ENCODE measurements around the gene SRD5A3. TPM values are rescaled to one million over a fixed set of nuclear protein-coding genes. Genes with fewer than 3 reads are reported as not detected.

SRD5A3 gene
- total RNA-seq = 10 to 100 TPM in 1 of 2 donors, 1 to 10 TPM in 1; 7.8 to 18.2 TPM
- polyA plus RNA-seq = 10 to 100 TPM in 1 of 2 donors, 1 to 10 TPM in 1; 5.2 to 11.3 TPM

DNA sequence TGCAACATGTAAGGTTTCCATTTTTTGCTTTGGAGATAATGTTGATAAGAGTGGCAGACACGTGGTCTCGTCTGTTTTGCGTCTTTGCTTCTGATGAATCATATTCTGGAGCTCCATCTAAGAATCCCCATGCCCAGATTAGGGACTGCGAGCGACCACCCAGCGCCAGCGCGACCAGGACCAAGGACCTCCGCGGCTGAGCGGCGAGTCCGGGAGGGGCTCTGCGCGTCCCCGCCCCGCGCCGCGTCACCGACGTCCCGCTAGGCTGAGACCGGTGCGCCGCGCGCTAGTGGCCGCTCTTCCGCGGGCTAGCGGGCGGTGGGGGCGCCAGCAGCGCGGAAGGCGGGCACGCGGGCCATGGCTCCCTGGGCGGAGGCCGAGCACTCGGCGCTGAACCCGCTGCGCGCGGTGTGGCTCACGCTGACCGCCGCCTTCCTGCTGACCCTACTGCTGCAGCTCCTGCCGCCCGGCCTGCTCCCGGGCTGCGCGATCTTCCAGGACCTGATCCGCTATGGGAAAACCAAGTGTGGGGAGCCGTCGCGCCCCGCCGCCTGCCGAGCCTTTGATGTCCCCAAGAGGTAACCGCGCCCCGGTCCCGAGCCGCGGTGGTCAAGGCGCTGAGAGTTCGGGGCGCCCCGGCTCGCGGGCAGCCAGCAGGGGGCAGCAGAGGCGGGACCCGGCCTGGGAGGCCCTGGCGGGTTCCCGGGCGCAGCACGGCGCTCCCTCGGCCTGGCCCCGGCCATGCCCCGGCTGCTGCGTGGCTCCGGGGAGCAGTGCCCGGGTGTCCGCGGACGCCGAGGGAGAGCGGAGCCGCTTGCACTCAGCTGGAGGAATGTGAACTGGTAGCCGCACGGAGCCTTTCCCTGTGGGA, at the start of gene SRD5A3:
SRD5A3 (plus strand) TSS at position 263 of the 871 bp plus-strand sequence; CDS start at position 358, 95 bp downstream.
- Histone ChIP-seq H3K27me3 (ENCODE audit: control insufficient read depth in 4 of 4, insufficient read depth in 4 of 4, low read length in 3 of 4) (no peaks in the 10 kb centered on the region), H3K4me3 (ENCODE audit: low read depth in 1 of 3, low read length in 3 of 3) (peak within 1 kb of the TSS; percentile 72 to 80 (median 78)), H3K9me3 (ENCODE audit: control insufficient read depth in 4 of 4, low read length in 3 of 4) (no peaks in the 10 kb centered on the region), H3K36me3 (ENCODE audit: control insufficient read depth in 4 of 4, insufficient read depth in 3 of 4, low read depth in 1 of 4, low read length in 3 of 4) (no peaks in the 10 kb centered on the region), H3K9ac (ENCODE audit: low read depth in 1 of 2, low read length in 2 of 2) (peak within 1 kb of the TSS; percentile 86 to 92), H3K4me1 (ENCODE audit: control insufficient read depth in 4 of 4, insufficient read depth in 4 of 4, low read length in 3 of 4) (peaks cover 0 to 13% (median 7%) of the 10 kb centered on the region in 4 donors), H3K27ac (ENCODE audit: low read depth in 1 of 2, low read length in 2 of 2) (peak within 1 kb of the TSS; percentile 94 to 97)
- TF ChIP-seq, protein P1, sequence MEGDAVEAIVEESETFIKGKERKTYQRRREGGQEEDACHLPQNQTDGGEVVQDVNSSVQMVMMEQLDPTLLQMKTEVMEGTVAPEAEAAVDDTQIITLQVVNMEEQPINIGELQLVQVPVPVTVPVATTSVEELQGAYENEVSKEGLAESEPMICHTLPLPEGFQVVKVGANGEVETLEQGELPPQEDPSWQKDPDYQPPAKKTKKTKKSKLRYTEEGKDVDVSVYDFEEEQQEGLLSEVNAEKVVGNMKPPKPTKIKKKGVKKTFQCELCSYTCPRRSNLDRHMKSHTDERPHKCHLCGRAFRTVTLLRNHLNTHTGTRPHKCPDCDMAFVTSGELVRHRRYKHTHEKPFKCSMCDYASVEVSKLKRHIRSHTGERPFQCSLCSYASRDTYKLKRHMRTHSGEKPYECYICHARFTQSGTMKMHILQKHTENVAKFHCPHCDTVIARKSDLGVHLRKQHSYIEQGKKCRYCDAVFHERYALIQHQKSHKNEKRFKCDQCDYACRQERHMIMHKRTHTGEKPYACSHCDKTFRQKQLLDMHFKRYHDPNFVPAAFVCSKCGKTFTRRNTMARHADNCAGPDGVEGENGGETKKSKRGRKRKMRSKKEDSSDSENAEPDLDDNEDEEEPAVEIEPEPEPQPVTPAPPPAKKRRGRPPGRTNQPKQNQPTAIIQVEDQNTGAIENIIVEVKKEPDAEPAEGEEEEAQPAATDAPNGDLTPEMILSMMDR (IDR thresholded peaks at IDR 0.05; ENCODE audit: low read depth, low read length, missing input control) = peak; percentile 89
- TF ChIP-seq YY1 (IDR thresholded peaks at IDR 0.05) (peak; percentile 36), RAD21 (IDR thresholded peaks at IDR 0.05) (peak; percentile 58 to 76), HNF4G (IDR thresholded peaks at IDR 0.05) (no peak)
- TF ChIP-seq, protein P2, sequence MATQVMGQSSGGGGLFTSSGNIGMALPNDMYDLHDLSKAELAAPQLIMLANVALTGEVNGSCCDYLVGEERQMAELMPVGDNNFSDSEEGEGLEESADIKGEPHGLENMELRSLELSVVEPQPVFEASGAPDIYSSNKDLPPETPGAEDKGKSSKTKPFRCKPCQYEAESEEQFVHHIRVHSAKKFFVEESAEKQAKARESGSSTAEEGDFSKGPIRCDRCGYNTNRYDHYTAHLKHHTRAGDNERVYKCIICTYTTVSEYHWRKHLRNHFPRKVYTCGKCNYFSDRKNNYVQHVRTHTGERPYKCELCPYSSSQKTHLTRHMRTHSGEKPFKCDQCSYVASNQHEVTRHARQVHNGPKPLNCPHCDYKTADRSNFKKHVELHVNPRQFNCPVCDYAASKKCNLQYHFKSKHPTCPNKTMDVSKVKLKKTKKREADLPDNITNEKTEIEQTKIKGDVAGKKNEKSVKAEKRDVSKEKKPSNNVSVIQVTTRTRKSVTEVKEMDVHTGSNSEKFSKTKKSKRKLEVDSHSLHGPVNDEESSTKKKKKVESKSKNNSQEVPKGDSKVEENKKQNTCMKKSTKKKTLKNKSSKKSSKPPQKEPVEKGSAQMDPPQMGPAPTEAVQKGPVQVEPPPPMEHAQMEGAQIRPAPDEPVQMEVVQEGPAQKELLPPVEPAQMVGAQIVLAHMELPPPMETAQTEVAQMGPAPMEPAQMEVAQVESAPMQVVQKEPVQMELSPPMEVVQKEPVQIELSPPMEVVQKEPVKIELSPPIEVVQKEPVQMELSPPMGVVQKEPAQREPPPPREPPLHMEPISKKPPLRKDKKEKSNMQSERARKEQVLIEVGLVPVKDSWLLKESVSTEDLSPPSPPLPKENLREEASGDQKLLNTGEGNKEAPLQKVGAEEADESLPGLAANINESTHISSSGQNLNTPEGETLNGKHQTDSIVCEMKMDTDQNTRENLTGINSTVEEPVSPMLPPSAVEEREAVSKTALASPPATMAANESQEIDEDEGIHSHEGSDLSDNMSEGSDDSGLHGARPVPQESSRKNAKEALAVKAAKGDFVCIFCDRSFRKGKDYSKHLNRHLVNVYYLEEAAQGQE (IDR thresholded peaks at IDR 0.05) = peak; percentile 21
- under 1% methylated on average over 95 of the region's 95 CpGs for WGBS
- DNase-seq (ENCODE audit: low spot score) = peak; percentile 94

DNA sequence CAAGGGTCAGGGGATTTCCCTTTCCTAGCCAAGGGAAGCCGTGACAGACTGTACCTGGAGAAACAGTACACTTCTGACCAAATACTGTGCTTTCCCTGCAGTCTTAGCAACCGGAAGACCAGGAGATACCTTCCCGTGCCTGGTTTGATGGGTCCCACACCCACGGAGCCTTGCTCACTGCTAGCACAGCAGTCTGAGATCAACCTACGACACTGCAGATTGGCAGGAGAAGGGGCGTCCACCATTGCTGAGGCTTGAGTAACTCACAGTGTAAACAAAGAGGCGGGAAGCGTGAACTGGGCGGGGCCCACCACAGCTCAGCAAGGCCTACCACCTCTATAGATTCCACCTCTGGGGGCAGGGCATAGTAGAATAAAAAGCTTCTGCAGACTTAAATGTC, 48.7 kb upstream of the SRD5A3 start:
- no peak overlapping the region for H3K27ac ChIP-seq (ENCODE audit: low read depth in 1 of 2, low read length in 2 of 2)
- no peaks in the 10 kb centered on the region for H3K36me3 ChIP-seq (ENCODE audit: control insufficient read depth in 4 of 4, insufficient read depth in 3 of 4, low read depth in 1 of 4, low read length in 3 of 4)
- WGBS = 81% methylated on average over 9 of the region's 9 CpGs
- H3K9ac ChIP-seq (ENCODE audit: low read depth in 1 of 2, low read length in 2 of 2) = no peak overlapping the region
- H3K4me1 ChIP-seq (ENCODE audit: control insufficient read depth in 4 of 4, insufficient read depth in 4 of 4, low read length in 3 of 4) = no peaks in the 10 kb centered on the region
- peaks cover 0 to 3% (median 0%) of the 10 kb centered on the region in 4 donors for H3K9me3 ChIP-seq (ENCODE audit: control insufficient read depth in 4 of 4, low read length in 3 of 4)
- no peak for DNase-seq (ENCODE audit: low spot score)
- peaks cover 0 to 4% (median 0%) of the 10 kb centered on the region in 4 donors for H3K27me3 ChIP-seq (ENCODE audit: control insufficient read depth in 4 of 4, insufficient read depth in 4 of 4, low read length in 3 of 4)
- TF ChIP-seq NR2F2 (IDR thresholded peaks at IDR 0.05) (no peak), SP1 (IDR thresholded peaks at IDR 0.05) (no peak), HNF4G (IDR thresholded peaks at IDR 0.05) (no peak), FOXA1 (IDR thresholded peaks at IDR 0.05) (no peak), JUND (IDR thresholded peaks at IDR 0.05) (no peak), RXRA (IDR thresholded peaks at IDR 0.05) (no peak), EGR1 (IDR thresholded peaks at IDR 0.05; ENCODE audit: low read depth in 2 of 2) (no peak), YY1 (IDR thresholded peaks at IDR 0.05) (no peak), FOXA2 (IDR thresholded peaks at IDR 0.05) (no peak), HNF4A (conservative IDR thresholded peaks at IDR 0.05) (no peak), TAF1 (conservative IDR thresholded peaks at IDR 0.05) (no peak)
- TF ChIP-seq, protein P2 (IDR thresholded peaks at IDR 0.05) = no peak
- TF ChIP-seq, protein P3, sequence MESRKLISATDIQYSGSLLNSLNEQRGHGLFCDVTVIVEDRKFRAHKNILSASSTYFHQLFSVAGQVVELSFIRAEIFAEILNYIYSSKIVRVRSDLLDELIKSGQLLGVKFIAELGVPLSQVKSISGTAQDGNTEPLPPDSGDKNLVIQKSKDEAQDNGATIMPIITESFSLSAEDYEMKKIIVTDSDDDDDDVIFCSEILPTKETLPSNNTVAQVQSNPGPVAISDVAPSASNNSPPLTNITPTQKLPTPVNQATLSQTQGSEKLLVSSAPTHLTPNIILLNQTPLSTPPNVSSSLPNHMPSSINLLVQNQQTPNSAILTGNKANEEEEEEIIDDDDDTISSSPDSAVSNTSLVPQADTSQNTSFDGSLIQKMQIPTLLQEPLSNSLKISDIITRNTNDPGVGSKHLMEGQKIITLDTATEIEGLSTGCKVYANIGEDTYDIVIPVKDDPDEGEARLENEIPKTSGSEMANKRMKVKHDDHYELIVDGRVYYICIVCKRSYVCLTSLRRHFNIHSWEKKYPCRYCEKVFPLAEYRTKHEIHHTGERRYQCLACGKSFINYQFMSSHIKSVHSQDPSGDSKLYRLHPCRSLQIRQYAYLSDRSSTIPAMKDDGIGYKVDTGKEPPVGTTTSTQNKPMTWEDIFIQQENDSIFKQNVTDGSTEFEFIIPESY (IDR thresholded peaks at IDR 0.05) = no peak
- TF ChIP-seq, protein P4, sequence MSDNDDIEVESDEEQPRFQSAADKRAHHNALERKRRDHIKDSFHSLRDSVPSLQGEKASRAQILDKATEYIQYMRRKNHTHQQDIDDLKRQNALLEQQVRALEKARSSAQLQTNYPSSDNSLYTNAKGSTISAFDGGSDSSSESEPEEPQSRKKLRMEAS (IDR thresholded peaks at IDR 0.05) = no peak
- TF ChIP-seq, protein P1 (IDR thresholded peaks at IDR 0.05; ENCODE audit: low read depth, low read length, missing input control) = no peak
- no peak overlapping the region for H3K4me3 ChIP-seq (ENCODE audit: low read depth in 1 of 3, low read length in 3 of 3)

All from liver (tissue), 9 donors.